HepG2 (cell line): ENCODE data around the gene ERICH6. TPM values are rescaled to one million over a fixed set of nuclear protein-coding genes. Genes with fewer than 3 reads are reported as not detected.
A peak's percentile ranks its signal among the peaks of the same experiment; 100 is the strongest.

Experiments used
- AFF4 ChIP-seq: sonication (generic); formaldehyde crosslinking; IDR thresholded peaks from 2 replicates; pipeline ENCODE4 v1.4.0; 2020; ENCODE audit warnings: missing genetic modification reagents
- ARNTL ChIP-seq: sonication (generic); formaldehyde crosslinking; IDR thresholded peaks from 2 replicates; pipeline ENCODE4 v1.4.0; 2020; ENCODE audit warnings: mild to moderate bottlenecking, missing genetic modification reagents
- HMGXB4 ChIP-seq, 2 experiments: sonication (generic) in 1 of 2; formaldehyde crosslinking in 1 of 2; IDR thresholded peaks; 2 replicates each; pipeline versions ENCODE4 v1.4.0 to v1.6.1; 2018 to 2020; ENCODE audit warnings: missing genetic modification reagents in 2 of 2, borderline replicate concordance in 1 of 2, low read depth in 1 of 2, mild to moderate bottlenecking in 1 of 2, missing biosample characterization in 1 of 2
- KDM3A ChIP-seq: IDR thresholded peaks from 2 replicates; pipeline ENCODE4 v1.6.1; 2018; ENCODE audit warnings: low read depth, missing compliant biosample characterization
- SKIL ChIP-seq: sonication (generic); formaldehyde crosslinking; IDR thresholded peaks from 2 replicates; pipeline ENCODE4 v1.8.0; 2022; ENCODE audit warnings: missing genetic modification reagents, mild to moderate bottlenecking, moderate library complexity, borderline replicate concordance
- SYNCRIP ChIP-seq: fragments of 200-400 bp; formaldehyde crosslinking; IDR thresholded peaks from 2 replicates; pipeline ENCODE4 v1.6.1; 2018; ENCODE audit warnings: mild to moderate bottlenecking, low read depth, low read length; ENCODE audit not compliant: insufficient read depth
- TEF ChIP-seq: sonication (generic); formaldehyde crosslinking; IDR thresholded peaks from 2 replicates; pipeline ENCODE4 v1.5.0; 2020; ENCODE audit warnings: missing genetic modification reagents
- THAP11 ChIP-seq: IDR thresholded peaks from 2 replicates; pipeline ENCODE4 v1.6.1; 2016; ENCODE audit warnings: missing biosample characterization, missing genetic modification reagents
- TSC22D2 ChIP-seq: sonication (generic); formaldehyde crosslinking; IDR thresholded peaks from 2 replicates; pipeline ENCODE4 v1.5.1; 2020; ENCODE audit warnings: missing genetic modification reagents, mild to moderate bottlenecking, borderline replicate concordance
- ZNF264 ChIP-seq: sonication (generic); formaldehyde crosslinking; IDR thresholded peaks from 2 replicates; pipeline ENCODE4 v1.4.0; 2020; ENCODE audit warnings: missing genetic modification reagents
- ZNF280D ChIP-seq: sonication (generic); formaldehyde crosslinking; IDR thresholded peaks from 2 replicates; pipeline ENCODE4 v1.5.1; 2020; ENCODE audit warnings: mild to moderate bottlenecking, missing genetic modification reagents
- ZNF3 ChIP-seq: IDR thresholded peaks from 2 replicates; pipeline ENCODE4 v1.7.0; 2017; ENCODE audit warnings: inconsistent platforms
- ZNF326 ChIP-seq: sonication (generic); formaldehyde crosslinking; IDR thresholded peaks from 2 replicates; pipeline ENCODE4 v1.4.0; 2020; ENCODE audit warnings: missing genetic modification reagents, borderline replicate concordance
- ZNF367 ChIP-seq: sonication (generic); formaldehyde crosslinking; IDR thresholded peaks from 2 replicates; pipeline ENCODE4 v1.4.0; 2020; ENCODE audit warnings: missing genetic modification reagents, borderline replicate concordance
- polyA plus RNA-seq, 8 experiments: library from polyadenylated mRNA; depleted of rRNA in 3 of 8; stranded (reverse) in 7 of 8; unstranded in 1 of 8; fragments of >200 nt; fragmentation: Illumina TruSeq in 4 of 8; extraction: Trizol in 4 of 8; gene quantifications; 2 replicates each; pipeline versions ENCODE4 v1.2.1 to v1.2.3, GENCODE V29; 2011 to 2016; ENCODE audit warnings: low read depth in 4 of 8, missing spikeins in 1 of 8, mixed read lengths in 1 of 8; ENCODE audit not compliant: insufficient read depth in 1 of 8
- total RNA-seq, 5 experiments: library from RNA; depleted of rRNA; stranded (reverse); fragments of >200 nt; fragmentation: Illumina TruSeq; extraction: Trizol; gene quantifications; 2 replicates each; pipeline ENCODE4 v1.2.3, GENCODE V29; 2016; ENCODE audit warnings: low read depth in 1 of 5

The ERICH6 gene
- total and polyA plus RNA-seq, 2 of the 13 experiments (the other 11 are each of a cell fraction or from before 2014, with no cell fraction given), result 0.03 TPM; not detected in 1

GRCh38 chr3:150737874-150738679, 34.4 kb upstream of the ERICH6 start (continued):
- TF ChIP-seq ZNF326 (CRISPR knock-in tag) (no peak), ZNF3 (CRISPR knock-in tag) (no peak), ZNF367 (no peak), SKIL (CRISPR knock-in tag) (no peak), ZNF264 (no peak), ZNF280D (CRISPR knock-in tag) (no peak), SYNCRIP (no peak), THAP11 (CRISPR knock-in tag) (peak; percentile 38; the same call in 1 of the 2 replicates), AFF4 (CRISPR knock-in tag) (no peak; the same call in 1 of the 2 replicates), HMGXB4 (CRISPR knock-in tag; IDR thresholded peaks at IDR 0.05; ENCODE audit: borderline replicate concordance in 1 of 2, low read depth in 1 of 2) (peak in 1 of 2 experiments; percentile 31; a peak in 1 of 4 replicates), TEF (CRISPR knock-in tag) (no peak), KDM3A (CRISPR knock-in tag) (no peak), TSC22D2 (no peak), ARNTL (CRISPR knock-in tag) (no peak)
